Loucy (cell line): ENCODE data around the gene PID1.

Experiments used
- H2AFZ ChIP-seq: fragments of 200-600 bp; sonication (generic); 2 replicates; pipeline ENCODE4 v1.6.0; 2016; ENCODE audit warnings: antibody characterized with exemption, mild to moderate bottlenecking, low read length, moderate library complexity
- H3F3A ChIP-seq: fragments of 200-600 bp; 2 replicates; pipeline ENCODE4 v1.6.0; 2016; ENCODE audit warnings: antibody characterized with exemption, low read depth, mild to moderate bottlenecking
- H3K27me3 ChIP-seq: fragments of 200-600 bp; sonication (generic); 2 replicates; pipeline ENCODE4 v1.6.1; 2014; ENCODE audit warnings: low read length, mild to moderate bottlenecking; ENCODE audit not compliant: insufficient read depth, poor library complexity, severe bottlenecking
- H3K36me3 ChIP-seq: fragments of 200-600 bp; sonication (generic); 2 replicates; pipeline ENCODE4 v1.6.1; 2016; ENCODE audit warnings: low read length; ENCODE audit not compliant: insufficient read depth
- H3K4me1 ChIP-seq: fragments of 200-600 bp; sonication (generic); 2 replicates; pipeline ENCODE4 v1.5.1; 2014; ENCODE audit warnings: low read length, mild to moderate bottlenecking; ENCODE audit not compliant: insufficient read depth, poor library complexity, severe bottlenecking
- H3K4me2 ChIP-seq: fragments of 200-600 bp; sonication (generic); 2 replicates; pipeline ENCODE4 v1.6.0; 2014; ENCODE audit warnings: antibody characterized with exemption, low read length, low read depth, mild to moderate bottlenecking; ENCODE audit not compliant: poor library complexity, severe bottlenecking
- H3K4me3 ChIP-seq: fragments of 200-600 bp; sonication (generic); 2 replicates; pipeline ENCODE4 v1.5.1; 2014; ENCODE audit warnings: low read length, mild to moderate bottlenecking, mixed read lengths; ENCODE audit not compliant: poor library complexity, severe bottlenecking
- H3K79me2 ChIP-seq: fragments of 200-600 bp; sonication (generic); 2 replicates; pipeline ENCODE4 v1.6.1; 2014; ENCODE audit warnings: low read length; ENCODE audit not compliant: insufficient read depth
- H3K9ac ChIP-seq: fragments of 200-600 bp; sonication (generic); 2 replicates; pipeline ENCODE4 v1.6.0; 2014; ENCODE audit warnings: mild to moderate bottlenecking, low read depth, low read length, moderate library complexity; ENCODE audit not compliant: poor library complexity, severe bottlenecking
- H3K9me2 ChIP-seq: fragments of 200-600 bp; sonication (generic); replicated peaks from 2 replicates; pipeline ENCODE4 v1.6.1; 2016; ENCODE audit warnings: low read depth, low read length, mixed read lengths
- H3K9me3 ChIP-seq: fragments of 200-600 bp; sonication (generic); 2 replicates; pipeline ENCODE4 v1.6.1; 2014; ENCODE audit warnings: mild to moderate bottlenecking, antibody characterized with exemption, low read length, low read depth; ENCODE audit not compliant: insufficient read depth
- H4K20me1 ChIP-seq: fragments of 200-600 bp; sonication (generic); 2 replicates; pipeline ENCODE4 v1.6.0; 2014; ENCODE audit warnings: antibody characterized with exemption, low read length, mild to moderate bottlenecking; ENCODE audit not compliant: insufficient read depth, poor library complexity, severe bottlenecking
- CTCF ChIP-seq: fragments of 200-600 bp; sonication (generic); conservative IDR thresholded peaks from 2 replicates; pipeline ENCODE4 v1.5.1; 2014; ENCODE audit warnings: mild to moderate bottlenecking, antibody characterized with exemption, low read length
- EZH2phosphoT487 ChIP-seq: fragments of 200-600 bp; IDR thresholded peaks from 2 replicates; pipeline ENCODE4 v1.6.1; 2018; ENCODE audit warnings: antibody characterized with exemption, mild to moderate bottlenecking, moderate library complexity, borderline replicate concordance

Gene PID1

GRCh38 chr2:229249536-229249935 lies 21.6 kb downstream of the PID1 start:
- no peaks in the 10 kb centered on the region for H3K9me3 ChIP-seq
- H2AFZ ChIP-seq, result no peak overlapping the region
- H3K4me3 ChIP-seq, result no peak overlapping the region
- no peak overlapping the region for H3K9ac ChIP-seq
- TF ChIP-seq EZH2phosphoT487 (no peak), CTCF (no peak)
- no peaks in the 10 kb centered on the region for H3K79me2 ChIP-seq
- no peaks in the 10 kb centered on the region for H3K9me2 ChIP-seq
- no peaks in the 10 kb centered on the region for H3K36me3 ChIP-seq
- H4K20me1 ChIP-seq, result no peaks in the 10 kb centered on the region
- no peaks in the 10 kb centered on the region for H3K27me3 ChIP-seq
- no peaks in the 10 kb centered on the region for H3F3A ChIP-seq
- H3K4me1 ChIP-seq, result no peaks in the 10 kb centered on the region
- H3K4me2 ChIP-seq, result no peak overlapping the region

GRCh38 chr2:229246334-229246733 lies 24.8 kb downstream of the PID1 start:
- no peaks in the 10 kb centered on the region for H3K79me2 ChIP-seq
- no peaks in the 10 kb centered on the region for H4K20me1 ChIP-seq
- H3K27me3 ChIP-seq, result no peaks in the 10 kb centered on the region
- no peak overlapping the region for H2AFZ ChIP-seq
- H3K9ac ChIP-seq, result no peak overlapping the region
- H3K36me3 ChIP-seq, result no peaks in the 10 kb centered on the region
- H3K9me3 ChIP-seq, result peaks cover 5% of the 10 kb centered on the region; the same call in 1 of the 2 replicates
- no peaks in the 10 kb centered on the region for H3F3A ChIP-seq
- TF ChIP-seq CTCF, result no peak
- no peak for TF ChIP-seq EZH2phosphoT487
- no peaks in the 10 kb centered on the region for H3K9me2 ChIP-seq
- H3K4me1 ChIP-seq, result no peaks in the 10 kb centered on the region
- H3K4me2 ChIP-seq, result no peak overlapping the region
- no peak overlapping the region for H3K4me3 ChIP-seq

GRCh38 chr2:229244975-229245374 lies 26.1 kb downstream of the PID1 start:
- Histone ChIP-seq H3K27me3 (no peaks in the 10 kb centered on the region), H3K36me3 (no peaks in the 10 kb centered on the region), H3K4me1 (no peaks in the 10 kb centered on the region), H3F3A (no peaks in the 10 kb centered on the region), H3K79me2 (no peaks in the 10 kb centered on the region), H2AFZ (no peak overlapping the region), H4K20me1 (no peaks in the 10 kb centered on the region), H3K4me3 (no peak overlapping the region), H3K9ac (no peak overlapping the region), H3K9me3 (peaks cover 5% of the 10 kb centered on the region; the same call in 1 of the 2 replicates), H3K4me2 (no peak overlapping the region), H3K9me2 (no peaks in the 10 kb centered on the region)
- TF ChIP-seq EZH2phosphoT487 (no peak), CTCF (no peak)
